HepG2 (cell line): ENCODE data around the gene UBE2D3. TPM values are rescaled to one million over a fixed set of nuclear protein-coding genes. Genes with fewer than 3 reads are reported as not detected.

Experiments
- BCL6 ChIP-seq: IDR thresholded peaks from 2 replicates; pipeline ENCODE4 v1.6.1; 2016; ENCODE audit warnings: missing genetic modification reagents, missing compliant biosample characterization
- CBX5 ChIP-seq: sonication (generic); formaldehyde crosslinking; IDR thresholded peaks from 2 replicates; pipeline ENCODE4 v1.4.0; 2020; ENCODE audit warnings: missing genetic modification reagents, borderline replicate concordance
- ERF ChIP-seq: IDR thresholded peaks from 2 replicates; pipeline ENCODE4 v1.6.1; 2018; ENCODE audit warnings: missing biosample characterization, missing genetic modification reagents
- HMG20A ChIP-seq: IDR thresholded peaks from 2 replicates; pipeline ENCODE4 v1.6.1; 2016; ENCODE audit warnings: borderline replicate concordance
- PHF8 ChIP-seq: sonication (generic); formaldehyde crosslinking; IDR thresholded peaks from 2 replicates; pipeline ENCODE4 v1.5.0; 2020; ENCODE audit warnings: missing genetic modification reagents
- RORA ChIP-seq: sonication (generic); formaldehyde crosslinking; IDR thresholded peaks from 2 replicates; pipeline ENCODE4 v1.5.0; 2020; ENCODE audit warnings: mild to moderate bottlenecking, missing genetic modification reagents, moderate library complexity
- SAFB2 ChIP-seq: sonication (generic); formaldehyde crosslinking; IDR thresholded peaks from 2 replicates; pipeline ENCODE4 v1.5.1; 2020; ENCODE audit warnings: missing genetic modification reagents, low read depth, mild to moderate bottlenecking, borderline replicate concordance
- ZNF296 ChIP-seq: sonication (generic); formaldehyde crosslinking; conservative IDR thresholded peaks from 2 replicates; pipeline ENCODE4 v1.5.0; 2020; ENCODE audit warnings: mild to moderate bottlenecking, missing genetic modification reagents
- ZSCAN31 ChIP-seq: sonication (generic); formaldehyde crosslinking; IDR thresholded peaks from 2 replicates; pipeline ENCODE4 v1.5.0; 2020; ENCODE audit warnings: low read depth, mild to moderate bottlenecking, missing genetic modification reagents
- polyA plus RNA-seq, 8 experiments: library from polyadenylated mRNA; depleted of rRNA in 3 of 8; stranded (reverse) in 7 of 8; unstranded in 1 of 8; fragments of >200 nt; fragmentation: Illumina TruSeq in 4 of 8; extraction: Trizol in 4 of 8; gene quantifications; 2 replicates each; pipeline versions ENCODE4 v1.2.1 to v1.2.3, GENCODE V29; 2011 to 2016; ENCODE audit warnings: low read depth in 4 of 8, missing spikeins in 1 of 8, mixed read lengths in 1 of 8; ENCODE audit not compliant: insufficient read depth in 1 of 8
- total RNA-seq, 5 experiments: library from RNA; depleted of rRNA; stranded (reverse); fragments of >200 nt; fragmentation: Illumina TruSeq; extraction: Trizol; gene quantifications; 2 replicates each; pipeline ENCODE4 v1.2.3, GENCODE V29; 2016; ENCODE audit warnings: low read depth in 1 of 5
- TF ChIP-seq, protein P1 (sequence below): IDR thresholded peaks from 2 replicates; pipeline ENCODE4 v1.6.1; 2016; ENCODE audit warnings: low read depth, borderline replicate concordance
- TF ChIP-seq, protein P2 (sequence below): sonication (generic); formaldehyde crosslinking; IDR thresholded peaks from 2 replicates; pipeline ENCODE4; 2020; ENCODE audit warnings: missing genetic modification reagents, mild to moderate bottlenecking, borderline replicate concordance
- TF ChIP-seq, protein P3 (sequence below): sonication (generic); formaldehyde crosslinking; IDR thresholded peaks from 2 replicates; pipeline ENCODE4 v1.8.1; 2023; ENCODE audit warnings: missing genetic modification reagents, inconsistent platforms, borderline replicate concordance
- TF ChIP-seq, protein P4 (sequence below): sonication (generic); formaldehyde crosslinking; IDR thresholded peaks from 2 replicates; pipeline ENCODE4 v1.8.0; 2022; ENCODE audit warnings: missing genetic modification reagents, mild to moderate bottlenecking, moderate library complexity, borderline replicate concordance
- TF ChIP-seq, protein P5 (sequence below): sonication (generic); formaldehyde crosslinking; IDR thresholded peaks from 2 replicates; pipeline ENCODE4 v1.8.1; 2023; ENCODE audit warnings: missing genetic modification reagents, mild to moderate bottlenecking, borderline replicate concordance
- TF ChIP-seq, protein P6 (sequence below): sonication (generic); formaldehyde crosslinking; IDR thresholded peaks from 2 replicates; pipeline ENCODE4 v1.8.1; 2022; ENCODE audit warnings: low read depth, mild to moderate bottlenecking, missing genetic modification reagents
- TF ChIP-seq, protein P7 (sequence below): sonication (generic); formaldehyde crosslinking; IDR thresholded peaks from 2 replicates; pipeline ENCODE4 v1.8.1; 2023; ENCODE audit warnings: mild to moderate bottlenecking, moderate library complexity, missing genetic modification reagents

The UBE2D3 gene
- total and polyA plus RNA-seq, 2 of the 13 experiments (the other 11 are each of a cell fraction or from before 2014, with no cell fraction given) = 224 to 293 TPM

DNA sequence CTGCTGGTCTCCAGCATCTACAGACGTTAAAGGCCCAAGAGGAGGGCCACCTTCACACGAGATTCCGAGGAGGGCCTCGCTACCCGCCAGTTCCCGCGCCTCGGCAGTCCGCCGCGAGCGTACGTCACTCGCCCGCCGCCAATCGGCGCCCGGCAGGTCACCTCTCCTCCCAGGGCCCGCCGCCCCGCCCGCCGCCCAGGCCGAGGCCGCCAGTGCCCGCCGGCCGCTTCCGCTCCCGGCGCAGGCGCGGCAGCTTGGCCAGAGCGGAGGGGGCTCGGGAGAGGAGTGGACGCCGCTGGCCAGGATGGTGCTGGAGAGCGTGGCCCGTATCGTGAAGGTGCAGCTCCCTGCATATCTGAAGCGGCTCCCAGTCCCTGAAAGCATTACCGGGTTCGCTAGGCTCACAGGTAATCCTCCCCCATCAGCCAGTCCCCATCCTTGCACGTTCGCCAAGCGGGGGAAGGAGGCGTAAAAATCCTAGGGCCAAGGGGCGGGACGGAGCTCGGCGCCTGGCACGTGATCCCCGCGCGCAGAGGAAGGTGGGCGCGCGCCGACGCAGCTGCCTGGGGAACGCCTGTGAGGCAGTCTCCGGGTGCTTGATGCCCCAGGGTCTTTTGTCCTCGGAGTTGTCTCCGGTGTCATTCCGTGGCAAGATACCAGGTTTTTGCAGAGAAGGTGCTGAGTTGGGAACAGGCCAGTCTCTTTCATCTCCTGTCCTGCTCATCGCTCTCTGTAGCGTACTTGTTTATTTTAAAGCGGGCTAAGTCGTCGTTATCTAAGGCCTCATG is 41.6 kb upstream of the UBE2D3 start, which contains the start of gene CISD2 (continued):
- no peak for TF ChIP-seq RORA
- no peak; the same call in 1 of the 2 replicates for TF ChIP-seq SAFB2
- peak; percentile 47; the same call in 1 of the 2 replicates for TF ChIP-seq BCL6 (CRISPR knock-in tag)
- TF ChIP-seq, protein P1, sequence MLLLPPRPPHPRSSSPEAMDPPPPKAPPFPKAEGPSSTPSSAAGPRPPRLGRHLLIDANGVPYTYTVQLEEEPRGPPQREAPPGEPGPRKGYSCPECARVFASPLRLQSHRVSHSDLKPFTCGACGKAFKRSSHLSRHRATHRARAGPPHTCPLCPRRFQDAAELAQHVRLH (CRISPR knock-in tag) = peak; percentile 94
- peak; percentile 2; the same call in 1 of the 2 replicates for TF ChIP-seq CBX5 (CRISPR knock-in tag)
- peak; percentile 95 for TF ChIP-seq ERF (CRISPR knock-in tag)
- TF ChIP-seq, protein P2, sequence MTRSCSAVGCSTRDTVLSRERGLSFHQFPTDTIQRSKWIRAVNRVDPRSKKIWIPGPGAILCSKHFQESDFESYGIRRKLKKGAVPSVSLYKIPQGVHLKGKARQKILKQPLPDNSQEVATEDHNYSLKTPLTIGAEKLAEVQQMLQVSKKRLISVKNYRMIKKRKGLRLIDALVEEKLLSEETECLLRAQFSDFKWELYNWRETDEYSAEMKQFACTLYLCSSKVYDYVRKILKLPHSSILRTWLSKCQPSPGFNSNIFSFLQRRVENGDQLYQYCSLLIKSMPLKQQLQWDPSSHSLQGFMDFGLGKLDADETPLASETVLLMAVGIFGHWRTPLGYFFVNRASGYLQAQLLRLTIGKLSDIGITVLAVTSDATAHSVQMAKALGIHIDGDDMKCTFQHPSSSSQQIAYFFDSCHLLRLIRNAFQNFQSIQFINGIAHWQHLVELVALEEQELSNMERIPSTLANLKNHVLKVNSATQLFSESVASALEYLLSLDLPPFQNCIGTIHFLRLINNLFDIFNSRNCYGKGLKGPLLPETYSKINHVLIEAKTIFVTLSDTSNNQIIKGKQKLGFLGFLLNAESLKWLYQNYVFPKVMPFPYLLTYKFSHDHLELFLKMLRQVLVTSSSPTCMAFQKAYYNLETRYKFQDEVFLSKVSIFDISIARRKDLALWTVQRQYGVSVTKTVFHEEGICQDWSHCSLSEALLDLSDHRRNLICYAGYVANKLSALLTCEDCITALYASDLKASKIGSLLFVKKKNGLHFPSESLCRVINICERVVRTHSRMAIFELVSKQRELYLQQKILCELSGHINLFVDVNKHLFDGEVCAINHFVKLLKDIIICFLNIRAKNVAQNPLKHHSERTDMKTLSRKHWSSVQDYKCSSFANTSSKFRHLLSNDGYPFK (CRISPR knock-in tag) = peak; percentile 73; the same call in 1 of the 2 replicates
- peak; percentile 28; the same call in 1 of the 2 replicates for TF ChIP-seq HMG20A
- TF ChIP-seq, protein P3, sequence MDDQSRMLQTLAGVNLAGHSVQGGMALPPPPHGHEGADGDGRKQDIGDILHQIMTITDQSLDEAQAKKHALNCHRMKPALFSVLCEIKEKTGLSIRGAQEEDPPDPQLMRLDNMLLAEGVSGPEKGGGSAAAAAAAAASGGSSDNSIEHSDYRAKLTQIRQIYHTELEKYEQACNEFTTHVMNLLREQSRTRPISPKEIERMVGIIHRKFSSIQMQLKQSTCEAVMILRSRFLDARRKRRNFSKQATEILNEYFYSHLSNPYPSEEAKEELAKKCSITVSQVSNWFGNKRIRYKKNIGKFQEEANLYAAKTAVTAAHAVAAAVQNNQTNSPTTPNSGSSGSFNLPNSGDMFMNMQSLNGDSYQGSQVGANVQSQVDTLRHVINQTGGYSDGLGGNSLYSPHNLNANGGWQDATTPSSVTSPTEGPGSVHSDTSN (CRISPR knock-in tag) = no peak; the same call in 1 of the 2 replicates
- TF ChIP-seq, protein P4, sequence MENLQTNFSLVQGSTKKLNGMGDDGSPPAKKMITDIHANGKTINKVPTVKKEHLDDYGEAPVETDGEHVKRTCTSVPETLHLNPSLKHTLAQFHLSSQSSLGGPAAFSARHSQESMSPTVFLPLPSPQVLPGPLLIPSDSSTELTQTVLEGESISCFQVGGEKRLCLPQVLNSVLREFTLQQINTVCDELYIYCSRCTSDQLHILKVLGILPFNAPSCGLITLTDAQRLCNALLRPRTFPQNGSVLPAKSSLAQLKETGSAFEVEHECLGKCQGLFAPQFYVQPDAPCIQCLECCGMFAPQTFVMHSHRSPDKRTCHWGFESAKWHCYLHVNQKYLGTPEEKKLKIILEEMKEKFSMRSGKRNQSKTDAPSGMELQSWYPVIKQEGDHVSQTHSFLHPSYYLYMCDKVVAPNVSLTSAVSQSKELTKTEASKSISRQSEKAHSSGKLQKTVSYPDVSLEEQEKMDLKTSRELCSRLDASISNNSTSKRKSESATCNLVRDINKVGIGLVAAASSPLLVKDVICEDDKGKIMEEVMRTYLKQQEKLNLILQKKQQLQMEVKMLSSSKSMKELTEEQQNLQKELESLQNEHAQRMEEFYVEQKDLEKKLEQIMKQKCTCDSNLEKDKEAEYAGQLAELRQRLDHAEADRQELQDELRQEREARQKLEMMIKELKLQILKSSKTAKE (CRISPR knock-in tag) = peak; percentile 50; the same call in 1 of the 2 replicates
- TF ChIP-seq, protein P5, sequence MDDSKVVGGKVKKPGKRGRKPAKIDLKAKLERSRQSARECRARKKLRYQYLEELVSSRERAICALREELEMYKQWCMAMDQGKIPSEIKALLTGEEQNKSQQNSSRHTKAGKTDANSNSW = no peak; the same call in 1 of the 2 replicates
- no peak for TF ChIP-seq ZNF296
- TF ChIP-seq, protein P6, sequence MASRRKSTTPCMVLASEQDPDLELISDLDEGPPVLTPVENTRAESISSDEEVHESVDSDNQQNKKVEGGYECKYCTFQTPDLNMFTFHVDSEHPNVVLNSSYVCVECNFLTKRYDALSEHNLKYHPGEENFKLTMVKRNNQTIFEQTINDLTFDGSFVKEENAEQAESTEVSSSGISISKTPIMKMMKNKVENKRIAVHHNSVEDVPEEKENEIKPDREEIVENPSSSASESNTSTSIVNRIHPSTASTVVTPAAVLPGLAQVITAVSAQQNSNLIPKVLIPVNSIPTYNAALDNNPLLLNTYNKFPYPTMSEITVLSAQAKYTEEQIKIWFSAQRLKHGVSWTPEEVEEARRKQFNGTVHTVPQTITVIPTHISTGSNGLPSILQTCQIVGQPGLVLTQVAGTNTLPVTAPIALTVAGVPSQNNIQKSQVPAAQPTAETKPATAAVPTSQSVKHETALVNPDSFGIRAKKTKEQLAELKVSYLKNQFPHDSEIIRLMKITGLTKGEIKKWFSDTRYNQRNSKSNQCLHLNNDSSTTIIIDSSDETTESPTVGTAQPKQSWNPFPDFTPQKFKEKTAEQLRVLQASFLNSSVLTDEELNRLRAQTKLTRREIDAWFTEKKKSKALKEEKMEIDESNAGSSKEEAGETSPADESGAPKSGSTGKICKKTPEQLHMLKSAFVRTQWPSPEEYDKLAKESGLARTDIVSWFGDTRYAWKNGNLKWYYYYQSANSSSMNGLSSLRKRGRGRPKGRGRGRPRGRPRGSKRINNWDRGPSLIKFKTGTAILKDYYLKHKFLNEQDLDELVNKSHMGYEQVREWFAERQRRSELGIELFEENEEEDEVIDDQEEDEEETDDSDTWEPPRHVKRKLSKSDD (CRISPR knock-in tag) = peak; percentile 63; the same call in 1 of the 2 replicates
- TF ChIP-seq PHF8 (CRISPR knock-in tag) = peak; percentile 92
- TF ChIP-seq, protein P7, sequence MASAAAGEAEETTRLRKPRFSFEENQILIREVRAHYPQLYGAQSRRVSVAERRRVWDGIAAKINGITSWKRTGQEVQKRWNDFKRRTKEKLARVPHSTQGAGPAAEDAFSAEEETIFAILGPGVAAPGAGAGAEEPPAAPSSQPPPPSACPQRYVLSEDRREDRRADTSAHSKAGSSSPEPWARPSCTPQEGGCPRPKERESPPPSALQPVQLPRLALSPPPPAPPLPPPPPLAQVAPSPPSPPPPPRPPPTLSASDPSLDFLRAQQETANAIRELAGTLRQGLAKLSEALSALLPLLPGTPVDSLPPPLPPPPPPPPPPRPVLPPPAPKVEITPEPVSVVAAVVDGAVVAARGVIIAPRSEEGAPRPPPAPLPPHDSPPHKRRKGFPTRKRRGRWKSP = peak; percentile 97
- peak; percentile 94 for TF ChIP-seq ZSCAN31 (CRISPR knock-in tag)
